Fibroblast of villous mesenchyme (primary cell): ENCODE data around the gene ANKRD22. TPM values are rescaled to one million over a fixed set of nuclear protein-coding genes. Genes with fewer than 3 reads are reported as not detected.

Experiments
- DNase-seq: peaks from one replicate; pipeline ENCODE4 v3.0.0-alpha.2; 2010; ENCODE audit warnings: low read depth
- H3K4me3 ChIP-seq: 2 replicates; pipeline ENCODE4 v1.5.1; 2011; ENCODE audit warnings: low read depth, mild to moderate bottlenecking, low read length
- total RNA-seq: library from RNA; depleted of rRNA; stranded (reverse); fragments of >200 nt; gene quantifications from 2 replicates; pipeline ENCODE4 v1.2.3, GENCODE V29; 2012
- TF ChIP-seq, protein P1 (sequence below): IDR thresholded peaks from 2 replicates; pipeline ENCODE4 v1.5.1; 2012; ENCODE audit warnings: low read depth, mild to moderate bottlenecking, low read length; ENCODE audit not compliant: insufficient read depth

ANKRD22 gene
- total RNA-seq, 1 donor: not detected

DNA sequence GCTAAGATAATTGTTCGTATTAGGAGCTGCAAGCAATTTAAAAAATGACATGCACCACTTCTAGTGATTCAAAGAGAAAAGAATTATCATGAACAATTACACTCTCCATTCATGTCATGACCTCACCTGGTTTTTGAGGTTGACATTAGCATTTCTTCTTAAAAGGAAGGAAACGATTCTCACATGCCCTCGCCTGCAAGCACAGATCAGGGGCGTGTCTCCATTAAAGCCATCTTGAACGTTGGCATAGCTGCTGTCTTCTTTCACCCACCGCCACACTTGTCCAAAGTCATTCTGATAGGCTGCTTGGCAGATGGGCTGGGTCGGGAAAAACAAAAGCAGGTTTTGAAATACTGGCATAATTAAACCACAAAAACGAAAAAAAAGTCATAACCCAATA is 19.9 kb downstream of the ANKRD22 start:
- DNase-seq: no peak
- TF ChIP-seq, protein P1, sequence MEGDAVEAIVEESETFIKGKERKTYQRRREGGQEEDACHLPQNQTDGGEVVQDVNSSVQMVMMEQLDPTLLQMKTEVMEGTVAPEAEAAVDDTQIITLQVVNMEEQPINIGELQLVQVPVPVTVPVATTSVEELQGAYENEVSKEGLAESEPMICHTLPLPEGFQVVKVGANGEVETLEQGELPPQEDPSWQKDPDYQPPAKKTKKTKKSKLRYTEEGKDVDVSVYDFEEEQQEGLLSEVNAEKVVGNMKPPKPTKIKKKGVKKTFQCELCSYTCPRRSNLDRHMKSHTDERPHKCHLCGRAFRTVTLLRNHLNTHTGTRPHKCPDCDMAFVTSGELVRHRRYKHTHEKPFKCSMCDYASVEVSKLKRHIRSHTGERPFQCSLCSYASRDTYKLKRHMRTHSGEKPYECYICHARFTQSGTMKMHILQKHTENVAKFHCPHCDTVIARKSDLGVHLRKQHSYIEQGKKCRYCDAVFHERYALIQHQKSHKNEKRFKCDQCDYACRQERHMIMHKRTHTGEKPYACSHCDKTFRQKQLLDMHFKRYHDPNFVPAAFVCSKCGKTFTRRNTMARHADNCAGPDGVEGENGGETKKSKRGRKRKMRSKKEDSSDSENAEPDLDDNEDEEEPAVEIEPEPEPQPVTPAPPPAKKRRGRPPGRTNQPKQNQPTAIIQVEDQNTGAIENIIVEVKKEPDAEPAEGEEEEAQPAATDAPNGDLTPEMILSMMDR: no peak
- H3K4me3 ChIP-seq: no peak overlapping the region

DNA sequence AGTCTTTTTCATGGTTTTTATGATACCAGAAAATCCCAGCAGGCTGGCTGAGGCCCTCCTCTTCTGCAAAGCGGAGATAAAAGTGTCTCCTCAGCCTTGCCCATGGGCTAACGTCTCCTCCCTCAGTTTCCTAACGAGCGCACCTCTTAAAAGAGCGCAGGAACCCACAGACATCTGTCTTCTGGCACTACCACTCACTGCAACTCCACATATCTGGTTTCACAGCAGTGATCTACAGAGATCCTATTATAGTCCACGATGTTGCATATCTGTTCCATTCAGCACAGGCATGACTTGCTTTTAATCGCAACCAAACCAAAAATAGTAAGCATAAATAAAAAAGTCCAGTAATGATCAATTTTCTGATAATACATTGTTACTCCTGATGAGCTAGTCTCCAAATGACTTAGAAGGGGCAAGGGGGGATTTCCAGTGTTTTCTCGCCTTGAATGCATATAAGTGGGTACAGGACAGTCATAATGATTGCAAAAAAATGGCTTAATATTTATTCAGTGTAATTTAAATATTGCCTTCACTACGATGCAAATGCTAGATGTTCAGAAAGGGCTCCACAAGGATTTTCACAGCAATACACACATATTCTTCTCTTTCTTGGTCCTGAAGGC is 20.9 kb downstream of the ANKRD22 start:
- TF ChIP-seq, protein P1: no peak
- H3K4me3 ChIP-seq: no peak overlapping the region
- no peak for DNase-seq

GRCh38 chr10:88828310-88828709 is 23.3 kb downstream of the ANKRD22 start:
- H3K4me3 ChIP-seq: no peak overlapping the region
- TF ChIP-seq, protein P1: no peak
- DNase-seq: no peak

DNA sequence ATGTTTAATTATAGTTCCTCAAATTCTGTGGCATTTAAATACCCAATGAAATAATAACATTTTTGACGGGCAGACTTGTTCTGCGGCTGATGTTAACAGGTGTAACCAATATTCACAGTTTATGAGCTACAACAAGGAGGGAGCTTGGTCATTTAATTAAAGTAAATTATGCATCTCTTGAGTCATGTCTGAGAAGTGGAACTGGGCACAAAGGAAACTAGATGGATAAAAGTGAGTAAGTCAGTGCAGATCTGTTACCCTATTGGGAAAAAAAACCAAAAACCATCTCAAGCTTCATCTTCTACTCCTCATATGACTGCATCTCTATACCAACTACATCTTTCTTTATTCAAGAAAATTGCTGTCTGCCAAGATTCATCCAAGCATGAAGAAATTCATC is 24.0 kb downstream of the ANKRD22 start:
- TF ChIP-seq, protein P1: no peak
- H3K4me3 ChIP-seq: no peak overlapping the region
- no peak for DNase-seq

DNA sequence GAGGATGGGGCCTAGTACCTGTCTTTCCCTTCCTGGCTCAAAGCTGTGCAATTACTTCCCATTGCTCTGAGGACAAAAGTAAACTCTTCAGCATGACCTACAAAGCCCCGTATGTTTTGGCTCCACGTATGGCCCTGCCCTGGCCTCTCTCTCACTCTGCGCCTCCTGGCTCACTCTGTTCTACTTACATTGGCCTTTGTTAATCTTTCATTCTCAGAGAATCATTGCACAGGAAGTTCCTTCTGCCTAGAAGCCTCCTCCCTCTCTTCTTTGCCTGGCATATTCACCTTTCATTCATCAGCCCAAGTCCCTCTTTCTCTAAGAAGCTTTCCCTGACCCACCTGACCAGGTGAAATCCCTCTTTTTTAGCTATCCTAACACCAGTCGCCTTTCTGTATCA is 25.3 kb downstream of the ANKRD22 start:
- DNase-seq: no peak
- no peak overlapping the region for H3K4me3 ChIP-seq
- TF ChIP-seq, protein P1: no peak

DNA sequence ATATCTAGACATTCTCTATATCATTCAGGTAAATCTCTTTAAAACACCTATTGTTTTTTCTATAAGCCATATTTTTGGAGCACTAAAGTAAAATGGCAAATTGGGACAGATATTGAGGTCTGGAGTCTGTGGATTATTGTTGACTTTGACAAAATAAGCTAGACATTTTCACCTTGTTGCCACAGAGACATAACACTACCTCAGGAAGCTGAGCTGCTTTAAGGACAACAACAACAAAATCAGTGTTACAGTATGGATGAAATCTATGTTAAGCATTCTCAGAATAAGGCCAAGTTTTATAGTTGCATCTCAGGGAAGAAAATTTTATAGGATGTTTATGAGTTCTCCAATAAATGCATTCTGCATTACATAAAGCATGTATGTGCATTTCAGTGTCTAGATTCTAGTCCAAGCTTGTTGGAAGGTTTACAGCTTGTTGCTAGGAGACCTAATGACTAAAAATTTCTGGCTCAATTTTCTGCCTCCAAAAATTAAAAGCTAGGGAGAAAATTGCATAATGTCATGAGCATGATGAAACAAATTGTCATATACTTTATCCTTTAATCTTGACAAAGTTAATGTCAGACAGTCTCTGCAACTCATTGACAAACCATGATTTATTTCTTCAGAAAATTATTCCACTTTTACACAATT is 30.8 kb downstream of the ANKRD22 start:
- DNase-seq: peak; percentile 65
- TF ChIP-seq, protein P1: no peak
- no peak overlapping the region for H3K4me3 ChIP-seq
